HG02870 (cell line): ENCODE data around the gene ARHGEF4.

Source experiments
- ATAC-seq: cut with Tn5 transposase; IDR thresholded peaks from one replicate; pipeline ENCODE4 v1.9.1; 2021; ENCODE audit warnings: mild to moderate bottlenecking, moderate library complexity; ENCODE audit not compliant: unreplicated experiment

The ARHGEF4 gene

GRCh38 chr2:130832296-130832940 is 4.3 kb upstream of the ARHGEF4 start:
- no peak for ATAC-seq

GRCh38 chr2:130834091-130834930 is 2.4 kb upstream of the ARHGEF4 start:
- no peak for ATAC-seq

DNA sequence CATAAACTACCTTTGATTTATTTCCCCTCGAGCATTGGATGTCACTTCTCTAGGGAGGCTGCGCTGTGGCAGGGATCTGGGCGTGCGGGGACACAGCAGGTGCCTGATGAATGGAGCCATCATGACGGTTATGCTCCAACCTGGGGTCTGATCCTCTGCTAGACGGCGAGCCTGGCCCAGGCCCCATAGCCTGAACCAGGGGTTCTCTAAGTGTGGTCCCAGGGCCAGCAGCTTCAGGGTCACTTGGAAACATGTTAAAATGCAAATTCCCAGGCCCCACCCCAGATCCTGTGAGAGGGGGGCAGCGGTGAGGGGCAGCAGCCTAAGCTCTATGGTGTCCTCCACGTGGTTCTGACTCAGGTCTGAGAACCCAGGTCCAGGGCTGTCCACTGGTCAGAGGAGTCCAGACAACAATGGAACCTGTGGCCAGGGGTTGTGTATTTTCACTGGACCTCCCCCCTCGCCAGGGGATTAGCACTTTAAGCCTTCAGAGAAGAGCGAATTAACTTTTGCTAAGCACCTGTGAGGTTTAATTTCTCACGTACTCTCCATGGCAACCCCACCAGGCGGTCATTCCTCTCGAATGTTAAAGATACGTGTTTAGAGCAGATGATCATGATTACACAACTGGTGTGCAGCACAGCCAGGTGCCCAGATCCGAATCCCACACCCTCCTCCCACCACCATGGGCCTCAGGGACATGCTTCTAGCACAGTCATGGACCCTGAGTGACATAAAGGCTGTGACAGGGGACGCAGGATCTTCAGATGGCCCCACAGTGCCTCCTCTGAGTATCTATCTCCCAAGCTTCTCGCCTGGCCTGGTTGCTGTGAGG is 1.6 kb upstream of the ARHGEF4 start:
- ATAC-seq: no peak

- ATAC-seq: no peak
These were observed 1.0 kb upstream of the ARHGEF4 start for GRCh38 chr2:130835766-130836015.

DNA sequence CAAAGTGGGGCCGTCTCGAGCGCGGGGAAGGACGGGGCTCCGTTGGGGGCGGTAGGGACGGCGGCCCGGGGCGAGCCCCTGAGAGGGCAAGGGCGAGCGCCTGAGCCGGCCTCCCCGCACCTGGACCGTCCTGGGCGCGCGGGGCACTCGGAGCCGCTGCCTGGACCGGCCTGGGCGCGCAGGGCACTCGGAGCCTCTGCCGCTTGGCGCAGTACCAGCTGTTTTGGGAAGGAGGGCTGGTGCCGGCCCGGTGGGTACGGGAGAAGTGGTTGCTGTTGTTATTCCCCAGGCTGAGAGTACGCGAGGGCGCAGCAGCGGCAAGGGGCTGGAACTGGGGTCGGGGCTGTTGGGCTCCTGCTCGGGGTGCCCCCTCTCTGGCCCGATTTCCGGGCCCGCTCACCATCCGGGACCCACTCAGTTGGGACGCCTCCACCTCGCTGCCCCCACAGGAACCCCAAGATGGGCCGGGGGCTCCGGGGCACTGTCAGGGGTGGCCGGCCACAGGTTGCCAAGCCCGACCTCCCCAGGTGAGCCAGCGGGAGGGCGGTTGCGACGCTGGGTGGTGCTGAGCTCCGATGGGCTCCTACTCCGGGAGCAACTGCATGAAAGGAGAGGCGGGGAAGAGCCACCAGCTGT is 579 bp downstream of the ARHGEF4 start:
- ATAC-seq: no peak

DNA sequence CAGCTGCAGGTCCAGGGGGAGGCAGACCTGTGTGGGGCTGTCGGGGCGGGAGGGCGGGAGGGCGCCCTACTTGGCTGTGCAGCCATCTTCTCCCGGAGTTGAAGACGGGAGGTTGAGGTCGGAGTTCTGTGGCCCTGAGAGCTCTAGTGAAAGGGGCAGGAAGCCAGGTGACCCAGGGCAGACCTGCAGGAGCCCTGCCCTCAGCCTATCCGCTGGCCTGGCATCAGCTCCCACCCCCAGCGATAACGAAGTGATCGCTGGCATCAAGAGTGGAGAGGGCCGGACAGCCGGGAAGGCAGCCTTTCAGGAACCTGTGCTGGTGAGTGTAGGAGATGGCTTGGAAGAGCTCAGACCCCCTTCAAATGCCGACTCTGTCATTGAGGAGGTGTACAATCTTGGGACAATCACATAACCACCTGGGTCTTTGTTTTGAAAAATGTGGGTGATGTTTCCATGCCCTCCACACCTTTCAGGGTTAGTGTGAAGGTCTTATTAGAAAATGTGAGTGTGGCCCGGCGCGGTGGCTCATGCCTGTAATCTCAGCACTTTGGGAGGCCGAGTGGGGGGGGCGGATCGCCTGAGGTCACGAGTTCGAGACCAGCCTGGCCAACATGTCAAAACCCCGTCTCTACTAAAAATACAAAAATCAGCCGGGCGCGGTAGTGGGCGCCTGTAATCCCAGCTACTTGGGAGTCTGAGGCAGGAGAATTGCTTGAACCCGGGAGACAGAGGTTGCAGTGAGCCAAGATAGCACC is 1.3 kb downstream of the ARHGEF4 start:
- ATAC-seq: no peak

- no peak for ATAC-seq
These were observed 2.5 kb downstream of the ARHGEF4 start for GRCh38 chr2:130839011-130839780.

- no peak for ATAC-seq
These were observed 3.8 kb downstream of the ARHGEF4 start for GRCh38 chr2:130840506-130840905.

DNA sequence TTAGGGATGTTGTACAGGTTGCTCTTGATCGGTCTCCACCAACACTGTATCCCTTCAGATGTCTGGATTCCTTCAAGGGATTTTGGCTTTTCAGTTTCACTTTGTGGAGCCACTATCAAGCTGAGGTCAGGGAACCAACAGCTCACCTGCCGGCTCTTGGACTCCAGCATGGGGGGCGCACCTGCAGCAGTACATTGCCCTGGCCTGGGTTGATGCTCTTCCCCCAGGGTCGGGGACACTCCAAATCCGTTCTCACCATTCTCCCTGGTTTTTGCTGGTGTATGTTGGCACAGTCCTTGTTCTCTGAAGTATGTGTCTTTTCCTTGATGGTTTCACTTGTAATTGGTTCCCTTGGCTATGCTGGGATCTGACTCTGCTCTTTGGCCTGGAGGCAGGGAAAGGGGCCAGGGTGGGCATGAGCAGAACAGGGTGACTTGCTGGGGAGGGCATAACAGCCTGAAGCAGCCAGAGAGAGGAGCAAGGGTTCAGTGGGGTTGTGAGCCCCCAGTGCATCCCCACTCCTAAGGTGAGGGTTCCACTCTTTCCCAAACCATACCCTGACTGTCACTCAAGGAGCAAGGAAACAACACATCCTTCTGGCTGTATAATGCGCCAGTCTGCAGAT is 5.1 kb downstream of the ARHGEF4 start:
- no peak for ATAC-seq

DNA sequence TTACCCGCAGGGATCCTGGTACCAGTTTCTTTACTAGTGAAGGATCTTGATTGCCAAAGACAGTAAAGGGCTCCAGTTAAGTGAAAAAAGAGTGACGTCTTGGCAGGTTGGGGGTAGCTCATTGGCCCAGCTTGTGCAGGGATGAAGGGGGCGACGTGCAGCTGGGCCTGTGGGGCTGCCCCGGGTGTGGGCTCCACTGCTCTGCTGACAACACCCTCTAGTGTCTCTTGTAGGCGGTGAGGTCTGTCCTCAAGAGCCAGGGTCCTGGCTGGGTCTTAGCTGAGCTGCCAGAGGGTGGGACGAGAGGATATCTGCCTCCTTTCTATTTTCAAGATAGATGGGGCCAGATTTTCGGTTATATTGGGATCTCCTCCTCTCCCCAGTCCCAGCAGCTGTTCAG is 6.1 kb downstream of the ARHGEF4 start:
- ATAC-seq: no peak

DNA sequence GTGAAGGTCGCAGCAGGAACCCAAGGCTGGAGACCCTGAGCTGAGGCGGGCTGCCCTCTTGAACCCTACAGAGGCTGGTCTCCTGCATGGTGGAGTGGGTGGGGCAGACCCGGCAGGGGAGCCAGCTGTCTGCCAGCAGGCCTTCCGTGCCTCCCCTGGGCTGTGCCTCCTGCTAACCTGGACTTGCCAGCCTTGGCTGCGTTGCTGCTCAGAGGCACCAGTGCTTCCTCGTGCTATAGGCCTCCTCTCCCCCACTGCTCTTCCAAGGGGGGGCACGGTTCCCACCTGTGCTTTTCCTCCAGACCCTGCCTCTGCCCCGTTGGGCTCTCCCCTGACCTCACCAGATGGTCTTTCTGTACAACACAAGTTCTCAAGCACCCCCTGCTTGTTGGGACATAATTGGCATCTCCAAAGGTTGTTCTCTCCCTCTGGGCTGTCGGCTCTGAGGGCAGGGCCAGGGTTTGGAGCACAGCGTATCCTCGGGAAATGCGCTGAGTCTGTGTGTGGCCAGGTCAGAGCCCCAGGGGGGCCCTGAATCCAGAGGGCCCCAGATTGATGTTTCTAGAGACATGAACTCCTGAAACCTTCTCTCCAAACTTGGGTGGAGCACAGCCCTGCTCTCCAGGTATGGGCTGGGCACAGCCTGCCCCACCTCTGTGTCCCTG is 6.7 kb downstream of the ARHGEF4 start:
- no peak for ATAC-seq

DNA sequence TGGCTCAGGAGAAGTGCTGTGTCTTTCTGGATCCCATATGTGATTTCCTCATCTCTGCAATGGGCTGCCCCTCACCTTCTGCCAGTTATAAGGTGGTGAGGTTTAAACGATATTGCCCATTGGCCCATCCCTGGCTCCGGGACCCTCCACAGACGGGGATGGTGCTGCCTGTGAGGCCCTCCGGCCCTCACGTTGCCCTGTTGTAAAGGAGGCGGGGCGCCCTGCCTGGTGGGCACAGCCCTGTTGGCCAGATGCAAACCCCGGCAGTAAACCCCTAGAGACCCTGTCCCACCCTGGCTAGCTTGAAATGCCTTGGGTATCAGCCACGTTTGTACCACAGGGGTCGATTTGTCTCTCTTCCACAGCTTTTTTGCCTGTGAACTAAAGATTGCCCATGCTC is 7.4 kb downstream of the ARHGEF4 start:
- ATAC-seq: no peak

DNA sequence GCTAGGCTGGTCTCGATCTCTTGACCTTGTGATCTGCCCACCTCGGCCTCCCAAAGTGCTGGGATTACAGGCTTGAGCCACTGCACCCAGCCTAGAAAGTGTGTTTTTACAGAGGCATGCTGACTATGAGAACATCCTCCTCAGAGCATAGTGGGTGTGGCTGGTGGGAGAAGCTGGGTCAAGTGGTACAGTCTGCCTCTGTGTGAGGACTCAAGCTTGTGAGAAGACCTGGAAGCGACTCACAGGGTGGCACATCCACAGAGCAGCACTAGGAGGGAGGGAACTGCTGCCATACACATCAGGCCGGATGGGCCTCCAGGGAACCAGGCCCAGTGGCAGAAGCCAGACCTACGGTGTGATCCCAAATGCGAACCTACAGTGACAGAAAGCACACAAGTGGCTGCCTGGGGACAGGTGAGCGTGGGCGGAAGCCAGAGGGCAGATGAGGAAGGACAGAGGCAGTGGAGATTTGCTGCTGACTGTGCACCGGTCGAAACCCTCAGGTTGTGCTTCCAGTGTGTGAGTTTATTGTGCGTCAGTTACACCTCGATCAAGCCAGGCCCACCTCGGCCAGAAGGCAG is 8.9 kb downstream of the ARHGEF4 start:
- ATAC-seq: no peak

DNA sequence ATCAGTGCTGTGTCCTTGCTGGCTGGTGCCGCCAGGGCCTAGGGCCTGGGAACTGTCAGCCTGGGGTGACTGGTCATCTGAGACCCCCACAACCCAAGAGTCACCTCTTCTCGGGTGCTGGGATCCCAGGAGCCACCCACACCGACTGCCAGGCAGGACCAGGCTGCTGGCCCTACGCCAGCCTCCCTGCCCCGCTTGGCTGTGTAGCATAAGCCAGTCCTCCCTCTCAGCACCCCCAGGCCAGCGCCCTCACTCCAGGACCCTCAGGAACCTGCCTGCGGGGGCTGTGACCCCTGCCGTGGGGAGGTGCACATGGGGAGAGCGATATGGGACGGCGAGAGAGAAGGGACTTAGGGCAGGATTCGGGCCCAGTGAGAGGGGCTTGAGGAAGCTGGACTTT is 9.5 kb downstream of the ARHGEF4 start:
- ATAC-seq: no peak

GRCh38 chr2:130846686-130847375 is 10.1 kb downstream of the ARHGEF4 start:
- ATAC-seq: no peak

- ATAC-seq: no peak
These were observed 11.2 kb downstream of the ARHGEF4 start for GRCh38 chr2:130847776-130848525.

- no peak for ATAC-seq
These were observed 12.0 kb downstream of the ARHGEF4 start for GRCh38 chr2:130848526-130849210.
